ENCODE data around the gene PDE8B. TPM values are rescaled to one million over a fixed set of nuclear protein-coding genes. Genes with fewer than 3 reads are reported as not detected.

Gene PDE8B
- total RNA-seq, 1 donor from 2014 or later = 5.9 TPM

GRCh38 chr5:77333451-77334123 lies 123.1 kb downstream of the PDE8B start:
- Histone ChIP-seq H3K9me3 (replicated peaks) (no peaks in the 10 kb centered on the region), H3K27me3 (ENCODE audit: low read depth) (no peaks in the 10 kb centered on the region), H3K36me3 (no peaks in the 10 kb centered on the region), H3K27ac (replicated peaks) (no peak overlapping the region), H3K4me3 (no peak overlapping the region), H3K4me1 (peaks cover 10% of the 10 kb centered on the region)
- no peak for TF ChIP-seq CTCF (IDR thresholded peaks at IDR 0.05; ENCODE audit: borderline replicate concordance)
- no peak for DNase-seq
- intact Hi-C loops (cut with micrococcal nuclease) = no loop called here

- H3K27ac ChIP-seq (replicated peaks) = no peak overlapping the region
- no peak for DNase-seq
- H3K4me1 ChIP-seq = peaks cover 10% of the 10 kb centered on the region
- H3K27me3 ChIP-seq (ENCODE audit: low read depth) = no peaks in the 10 kb centered on the region
- intact Hi-C loops (cut with micrococcal nuclease) = no loop called here
- H3K9me3 ChIP-seq (replicated peaks) = no peaks in the 10 kb centered on the region
- no peak overlapping the region for H3K4me3 ChIP-seq
- TF ChIP-seq CTCF (IDR thresholded peaks at IDR 0.05; ENCODE audit: borderline replicate concordance) = no peak
- no peaks in the 10 kb centered on the region for H3K36me3 ChIP-seq
Observed at GRCh38 chr5:77337246-77337645, 126.8 kb downstream of the PDE8B start.

GRCh38 chr5:77337686-77338085 lies 127.2 kb downstream of the PDE8B start:
- Histone ChIP-seq H3K4me1 (peaks cover 10% of the 10 kb centered on the region), H3K27ac (replicated peaks) (no peak overlapping the region), H3K4me3 (no peak overlapping the region), H3K36me3 (no peaks in the 10 kb centered on the region), H3K9me3 (replicated peaks) (no peaks in the 10 kb centered on the region), H3K27me3 (ENCODE audit: low read depth) (no peaks in the 10 kb centered on the region)
- no peak for TF ChIP-seq CTCF (IDR thresholded peaks at IDR 0.05; ENCODE audit: borderline replicate concordance)
- intact Hi-C loops (cut with micrococcal nuclease) = no loop called here
- DNase-seq = no peak

- Histone ChIP-seq H3K9me3 (replicated peaks) (no peaks in the 10 kb centered on the region), H3K4me1 (no peaks in the 10 kb centered on the region), H3K4me3 (no peak overlapping the region), H3K27ac (replicated peaks) (no peak overlapping the region), H3K36me3 (no peaks in the 10 kb centered on the region), H3K27me3 (ENCODE audit: low read depth) (no peaks in the 10 kb centered on the region)
- no peak for DNase-seq
- no peak for TF ChIP-seq CTCF (IDR thresholded peaks at IDR 0.05; ENCODE audit: borderline replicate concordance)
- intact Hi-C loops (cut with micrococcal nuclease) = no loop called here
Observed at GRCh38 chr5:77339337-77339890, 128.9 kb downstream of the PDE8B start.

GRCh38 chr5:77343165-77343564 lies 132.7 kb downstream of the PDE8B start:
- H3K36me3 ChIP-seq = no peaks in the 10 kb centered on the region
- no peaks in the 10 kb centered on the region for H3K4me1 ChIP-seq
- H3K27me3 ChIP-seq (ENCODE audit: low read depth) = no peaks in the 10 kb centered on the region
- no peak for DNase-seq
- no peak overlapping the region for H3K27ac ChIP-seq (replicated peaks)
- no peaks in the 10 kb centered on the region for H3K9me3 ChIP-seq (replicated peaks)
- no peak for TF ChIP-seq CTCF (IDR thresholded peaks at IDR 0.05; ENCODE audit: borderline replicate concordance)
- intact Hi-C loops (cut with micrococcal nuclease) = no loop called here
- H3K4me3 ChIP-seq = no peak overlapping the region
